ACHN (cell line): ENCODE results near the gene TMBIM4.

Source experiments
- DNase-seq: peaks from one replicate; pipeline ENCODE4 v3.0.0-alpha.2; 2015
- in situ Hi-C: cut with HindIII; loops from 2 replicates; pipeline ENCODE4 v1.10.0; 2017; ENCODE audit warnings: low sequenced_read_pairs, low pct_ligation_motif_present, low pct_unique_long_range_greater_than_20kb

The TMBIM4 gene

DNA sequence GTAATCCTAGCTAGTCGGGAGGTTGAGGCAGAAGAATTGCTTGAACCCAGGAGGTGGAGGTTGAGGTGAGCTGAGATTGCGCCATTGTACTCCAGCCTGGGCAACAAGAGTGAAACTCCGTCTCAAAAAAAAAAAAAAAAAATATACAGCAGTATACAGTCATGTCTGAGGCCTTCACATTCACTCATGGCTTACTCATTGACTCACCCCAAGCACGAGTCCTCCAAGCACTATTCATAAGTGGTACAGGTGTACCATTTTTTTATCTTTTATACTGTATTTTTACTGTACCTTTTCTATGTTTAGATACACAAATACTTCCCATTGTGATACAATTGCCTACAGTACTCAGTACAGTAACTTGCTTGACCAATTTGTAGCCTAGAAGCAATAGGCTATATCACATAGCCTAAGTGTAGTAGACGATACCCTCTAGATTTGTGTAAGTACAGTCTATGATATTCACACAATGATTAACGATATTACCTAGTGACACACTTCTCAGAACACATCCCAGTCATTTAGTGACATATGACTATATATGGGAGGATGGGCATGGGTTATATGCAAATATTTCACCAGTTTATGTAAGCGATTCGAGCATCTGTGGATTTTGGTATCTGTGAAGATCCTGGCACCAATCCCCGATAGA is 51.4 kb downstream of the TMBIM4 start:
- in situ Hi-C loops = loop anchor here (25.0 kb wide), 1 partner anchor 806 kb away; no protein-coding TSS in a partner anchor
- peak; percentile 66 for DNase-seq

DNA sequence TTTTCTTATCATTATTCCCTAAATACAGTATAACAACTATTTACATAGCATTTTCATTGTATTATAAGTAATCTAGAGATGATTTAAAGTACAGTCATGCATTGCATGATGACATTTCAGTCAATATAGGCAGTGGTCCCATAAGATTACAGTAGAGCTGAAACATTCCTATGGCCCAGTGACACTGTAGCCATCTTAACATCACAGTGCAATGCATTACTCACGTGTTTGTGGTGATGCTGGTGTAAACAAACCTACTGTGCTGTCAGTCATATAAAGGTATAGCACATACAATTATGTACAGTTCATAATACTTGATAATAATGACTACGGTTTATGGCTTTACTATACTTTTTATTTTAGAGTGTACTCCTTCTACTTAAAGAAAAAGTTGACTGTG is 52.6 kb downstream of the TMBIM4 start:
- in situ Hi-C loops = loop anchor here (25.0 kb wide), 1 partner anchor 805 kb away; no protein-coding TSS in a partner anchor
- no peak for DNase-seq

DNA sequence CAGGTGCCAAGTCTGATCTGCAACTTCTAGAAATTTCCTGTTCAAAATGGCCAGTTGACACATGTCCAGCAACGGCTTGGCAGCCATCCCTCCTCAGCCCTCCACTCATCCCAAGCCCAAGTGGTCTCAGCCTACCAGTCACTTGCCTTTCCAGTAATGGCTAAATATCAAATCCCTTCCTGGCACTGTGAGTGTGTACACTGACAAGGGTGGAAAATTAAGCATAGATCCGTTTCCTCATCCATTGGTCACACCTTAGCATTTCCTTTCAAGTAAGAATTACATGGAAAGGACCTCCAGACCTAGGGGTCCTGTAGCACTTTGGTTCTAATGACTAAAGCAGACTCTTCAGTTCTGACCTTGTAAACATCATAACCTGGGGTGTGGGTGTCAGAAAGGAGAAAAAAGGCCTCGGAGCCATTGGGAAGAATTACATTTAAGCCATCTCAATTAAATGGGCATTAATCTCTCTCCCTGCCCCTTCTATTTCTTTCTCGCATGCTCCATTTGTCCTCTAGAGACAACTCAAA is 54.7 kb downstream of the TMBIM4 start:
- no peak for DNase-seq
- in situ Hi-C loops = loop anchor here (25.0 kb wide), 1 partner anchor 803 kb away; no protein-coding TSS in a partner anchor

DNA sequence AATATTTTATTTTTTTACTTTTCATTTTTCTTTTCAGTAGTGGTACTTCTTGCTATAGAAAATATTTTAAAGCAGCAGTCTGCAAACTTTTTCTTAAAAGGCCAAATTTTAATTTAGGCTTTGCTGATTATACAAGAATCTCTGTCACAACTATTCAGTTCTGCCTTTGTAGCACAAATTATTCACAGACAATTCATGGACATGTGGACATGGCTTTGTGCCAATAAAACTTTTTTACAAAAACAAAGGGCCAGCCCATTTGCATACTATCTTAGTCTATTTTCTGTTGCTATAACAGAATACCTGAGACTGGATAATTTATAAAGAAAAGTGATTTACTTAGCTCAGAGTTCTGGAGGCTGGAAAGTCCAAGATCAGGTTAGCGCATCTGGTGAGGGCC is 56.3 kb downstream of the TMBIM4 start:
- DNase-seq = no peak
- in situ Hi-C loops = loop anchor here (25.0 kb wide), 1 partner anchor 801 kb away; no protein-coding TSS in a partner anchor

DNA sequence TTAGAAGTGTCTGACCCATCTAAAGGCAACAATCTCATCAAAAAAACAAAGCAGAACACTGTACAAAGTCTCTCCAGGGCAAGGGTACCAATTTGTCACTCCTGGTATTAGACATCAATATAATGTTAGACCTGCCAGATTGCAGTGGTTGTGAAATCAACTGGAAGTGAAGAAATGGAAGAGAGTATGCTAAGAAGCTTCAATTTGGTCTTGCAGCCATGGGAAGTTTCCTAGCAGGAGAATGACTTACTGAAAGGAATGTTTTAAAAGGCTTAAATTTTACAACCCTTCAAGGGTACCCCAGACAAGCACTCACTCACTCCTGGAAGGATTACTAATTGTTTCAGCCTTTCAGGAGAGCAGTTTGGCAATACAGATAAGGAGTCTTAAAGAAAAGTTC is 58.2 kb downstream of the TMBIM4 start:
- in situ Hi-C loops = loop anchor here (25.0 kb wide), 1 partner anchor 799 kb away; no protein-coding TSS in a partner anchor
- DNase-seq = no peak

DNA sequence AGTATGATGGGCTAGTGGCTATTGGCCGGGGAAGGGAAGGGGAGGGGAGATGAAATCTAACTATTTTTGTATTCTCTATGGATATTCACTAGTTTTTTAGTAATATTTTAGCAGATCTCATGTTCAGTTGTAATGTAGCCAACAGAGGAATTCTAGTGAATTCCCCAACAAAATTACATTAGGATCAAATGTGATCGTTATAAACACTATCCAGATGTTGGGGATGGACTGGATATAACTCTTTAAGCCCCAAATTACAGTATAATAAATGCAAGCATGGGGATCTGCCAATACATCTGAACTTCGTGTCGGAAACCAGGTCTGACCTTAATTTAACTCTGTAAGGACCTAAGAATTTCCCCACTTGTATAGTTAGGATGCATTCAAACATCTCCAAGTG is 60.7 kb downstream of the TMBIM4 start:
- DNase-seq = no peak
- in situ Hi-C loops = loop anchor here (25.0 kb wide), 1 partner anchor 797 kb away; no protein-coding TSS in a partner anchor

DNA sequence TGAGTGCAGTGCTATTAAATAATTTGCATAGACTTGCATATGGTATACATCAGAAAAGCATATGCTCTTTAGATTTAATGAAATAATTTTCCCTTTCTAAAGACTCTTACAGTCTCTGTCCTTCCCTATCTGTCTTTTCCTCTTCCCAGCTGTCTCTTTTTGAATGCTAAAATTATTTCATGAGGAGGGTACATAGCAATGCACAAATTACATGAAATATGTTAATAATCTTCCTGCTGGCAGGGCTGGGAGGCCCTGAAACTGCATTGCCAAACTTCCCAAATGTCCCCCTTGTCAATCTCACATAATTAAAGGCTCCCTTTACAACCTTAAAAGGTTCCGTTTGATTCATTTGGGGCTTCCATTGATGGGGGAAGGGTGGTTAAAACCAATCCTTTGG is 61.4 kb downstream of the TMBIM4 start:
- in situ Hi-C loops = loop anchor here (25.0 kb wide), 1 partner anchor 796 kb away; no protein-coding TSS in a partner anchor
- no peak for DNase-seq

DNA sequence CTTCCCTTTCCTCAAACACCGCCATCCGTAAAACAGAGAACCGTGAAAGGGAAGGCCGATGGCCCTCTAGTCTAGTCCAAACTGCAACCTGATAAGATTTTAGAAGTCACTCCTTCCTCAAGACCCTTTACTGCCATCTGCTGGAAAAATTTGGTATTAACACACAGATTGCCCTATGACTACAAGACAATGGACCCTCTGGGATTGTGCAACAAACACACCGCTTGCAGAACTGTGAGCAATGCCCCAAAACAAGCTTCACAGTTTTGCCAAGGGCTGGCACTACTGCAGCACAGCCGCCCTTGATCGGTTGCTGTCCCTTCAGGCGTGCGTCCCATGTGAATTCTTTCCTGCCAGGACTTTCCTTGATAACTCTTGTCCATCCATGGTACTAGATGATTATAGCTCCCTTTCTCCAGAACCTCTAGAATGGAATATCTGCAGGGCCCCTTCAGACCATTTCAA is 62.3 kb downstream of the TMBIM4 start:
- peak; percentile 98 for DNase-seq
- in situ Hi-C loops = loop anchor here (25.0 kb wide), 1 partner anchor 795 kb away; no protein-coding TSS in a partner anchor

DNA sequence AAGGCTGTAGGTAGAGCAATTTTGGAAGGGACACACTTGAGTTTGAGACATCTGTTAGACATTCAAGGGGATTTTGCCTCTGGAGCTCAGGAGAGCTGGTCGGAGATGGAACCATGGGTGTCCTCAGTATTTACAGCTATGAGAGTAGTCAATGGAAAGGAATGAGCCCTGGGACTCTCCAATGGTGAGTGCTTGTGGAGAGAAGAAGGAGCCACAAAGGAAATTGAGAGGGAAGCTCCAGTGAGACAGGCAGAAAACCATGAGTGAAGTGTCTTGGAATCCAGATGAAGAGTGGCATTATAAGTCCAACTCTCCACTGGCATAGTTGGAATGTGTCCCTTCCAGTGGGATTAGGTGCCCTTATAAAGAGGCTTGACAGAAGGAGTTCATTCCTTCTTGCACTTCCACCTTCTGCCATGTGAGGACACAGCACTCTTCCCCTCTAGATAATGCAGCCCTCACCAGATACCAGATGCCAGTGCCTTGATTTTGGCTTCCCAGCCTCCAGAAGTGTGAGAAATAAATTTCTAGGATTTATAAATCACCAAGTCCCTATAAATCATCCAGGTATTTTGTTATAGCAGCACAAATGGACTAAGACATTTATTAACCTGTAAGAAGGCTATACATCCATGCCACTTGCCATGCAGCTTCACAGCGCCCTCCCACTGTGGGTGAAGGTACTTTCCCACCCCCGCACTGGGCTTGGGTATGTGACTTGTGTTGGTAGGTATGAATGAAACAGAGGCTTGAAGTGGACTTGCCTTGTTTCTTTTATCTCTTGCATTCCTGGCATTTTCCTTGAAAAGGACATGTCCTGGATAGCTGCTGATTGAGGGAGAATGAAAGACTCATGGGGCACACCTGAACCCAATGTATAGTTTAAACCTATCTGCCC is 66.5 kb downstream of the TMBIM4 start:
- DNase-seq = no peak
- in situ Hi-C loops = loop anchor here (25.0 kb wide), 1 partner anchor 791 kb away; no protein-coding TSS in a partner anchor

DNA sequence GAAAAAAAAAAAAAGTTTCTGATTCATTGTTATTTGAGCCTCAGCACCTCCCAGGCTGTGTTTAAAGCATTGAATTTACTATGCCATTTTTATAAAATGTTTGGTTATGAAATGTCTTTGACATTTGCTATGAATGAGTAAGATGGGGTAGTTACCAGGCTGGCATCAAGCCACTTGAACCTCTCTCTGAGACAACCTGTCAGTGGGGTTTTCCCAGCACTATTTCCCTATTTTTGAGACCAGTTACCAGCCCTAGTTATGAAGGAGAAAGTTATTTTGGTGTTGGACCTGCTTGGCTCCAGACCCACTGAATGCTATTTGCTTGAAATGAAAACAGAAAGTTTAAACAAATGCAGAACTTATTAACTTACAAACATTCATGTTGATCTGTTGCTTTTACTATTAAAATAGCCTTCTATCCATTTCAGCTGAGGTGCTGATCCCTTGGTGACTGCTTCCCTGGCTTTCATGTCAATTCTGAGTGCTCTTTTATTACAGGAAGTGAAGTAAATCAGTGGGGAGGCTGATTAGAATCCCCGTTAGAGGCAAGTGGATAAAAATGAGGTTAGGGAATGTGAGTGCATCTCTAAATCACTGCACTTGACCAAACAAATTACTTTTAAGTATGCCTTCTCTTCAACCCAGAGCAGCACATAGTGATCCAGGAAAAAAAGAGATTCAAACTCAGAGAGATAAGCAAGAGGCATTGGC is 77.1 kb downstream of the TMBIM4 start:
- peak; percentile 11 for DNase-seq
- in situ Hi-C loops = no loop called here

DNA sequence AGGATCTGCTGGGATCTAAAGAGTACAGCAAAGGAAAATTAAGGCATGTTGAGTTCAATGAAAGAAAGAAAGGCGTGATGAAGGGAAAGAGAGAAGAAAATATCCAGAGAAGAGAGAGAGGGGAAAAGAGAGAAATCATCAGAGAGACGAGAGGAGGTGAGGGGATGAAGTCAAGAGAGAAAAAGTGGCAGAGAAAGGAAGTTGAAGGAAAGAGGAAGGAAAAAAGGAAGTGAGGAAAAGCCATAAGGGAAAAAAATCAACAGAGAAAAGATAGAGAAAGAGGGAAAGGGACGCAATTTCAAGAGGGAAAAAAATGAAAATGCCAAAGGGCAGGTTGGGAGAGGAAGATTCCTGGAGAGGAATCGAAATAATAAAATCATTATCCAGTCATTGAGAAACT is 79.6 kb downstream of the TMBIM4 start:
- in situ Hi-C loops = no loop called here
- DNase-seq = no peak

DNA sequence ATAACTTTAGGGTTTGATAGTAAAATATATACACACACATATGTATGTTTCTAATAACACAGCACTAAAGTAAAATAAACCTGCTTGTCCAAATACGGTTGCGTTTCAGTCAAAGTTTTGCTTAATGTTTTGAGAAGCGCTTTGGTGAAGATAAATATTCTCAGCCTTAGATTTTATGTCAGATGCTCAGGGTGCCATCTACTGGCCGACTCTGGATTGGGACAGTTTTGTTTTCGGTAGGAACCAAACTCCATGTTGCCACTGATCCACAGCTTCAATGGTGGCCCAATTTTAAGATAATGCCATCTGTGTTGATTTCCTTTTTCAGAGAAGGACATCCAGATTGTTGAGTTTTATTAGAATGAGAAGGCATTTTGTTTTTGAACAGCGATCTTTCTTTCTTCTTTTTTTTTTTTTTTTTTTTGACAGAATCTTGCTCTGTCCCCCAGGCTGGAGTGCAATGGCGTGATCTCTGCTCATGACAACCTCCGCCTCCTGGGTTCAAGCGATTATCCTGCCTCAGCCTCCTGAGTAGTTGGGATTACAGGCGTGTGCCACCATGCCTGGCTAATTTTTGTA is 82.3 kb downstream of the TMBIM4 start:
- in situ Hi-C loops = no loop called here
- DNase-seq = peak; percentile 82

DNA sequence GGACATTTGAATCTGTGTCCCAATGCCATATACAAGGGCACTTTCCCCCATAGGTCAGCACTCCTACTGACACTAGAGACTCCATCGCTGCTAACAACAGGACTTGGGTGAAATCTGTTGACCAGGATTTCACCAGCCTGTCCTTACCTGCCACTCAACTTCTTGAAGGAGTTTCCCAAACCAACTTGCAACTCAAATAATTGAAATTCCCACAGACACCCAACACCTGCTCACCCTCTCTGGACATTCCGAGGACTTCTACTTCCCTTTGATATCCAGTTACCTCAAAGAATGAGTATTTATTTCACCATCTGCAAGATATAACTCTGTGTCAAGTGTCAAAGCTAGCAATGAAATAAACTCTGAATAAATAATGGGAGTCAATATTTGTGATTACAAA is 83.8 kb downstream of the TMBIM4 start:
- DNase-seq = no peak
- in situ Hi-C loops = no loop called here
